Transverse colon (tissue), 4 donors: Measurements from ENCODE around the gene ABCC5.

Experiments
- EP300 ChIP-seq: sonication (generic); formaldehyde crosslinking; IDR thresholded peaks from one replicate; pipeline ENCODE4 v1.6.1; 2017; ENCODE audit warnings: antibody characterized with exemption, low read depth
- POLR2A ChIP-seq: fragments of 450-650 bp; IDR thresholded peaks from one replicate; pipeline ENCODE4 v1.6.1; 2016; ENCODE audit warnings: antibody characterized with exemption, mild to moderate bottlenecking, moderate library complexity
- POLR2AphosphoS5 ChIP-seq, 3 donors: sonication (generic); formaldehyde crosslinking; IDR thresholded peaks; one replicate each; pipeline ENCODE4 v1.6.1; 2016; ENCODE audit warnings: antibody characterized with exemption in 3 of 3
- TF ChIP-seq, protein P1 (sequence below), 5 experiments: fragments of 200-600 bp in 3 of 5; fragments of 450-650 bp in 2 of 5; sonication (generic) in 3 of 5; IDR thresholded peaks; 1 replicate in 2 of 5; 2 replicates in 3 of 5; pipeline ENCODE4 v1.5.1; 2016 to 2017; ENCODE audit warnings: antibody characterized with exemption in 5 of 5, inconsistent platforms in 3 of 5, mild to moderate bottlenecking in 2 of 5, moderate library complexity in 1 of 5

- TF ChIP-seq, protein P1, sequence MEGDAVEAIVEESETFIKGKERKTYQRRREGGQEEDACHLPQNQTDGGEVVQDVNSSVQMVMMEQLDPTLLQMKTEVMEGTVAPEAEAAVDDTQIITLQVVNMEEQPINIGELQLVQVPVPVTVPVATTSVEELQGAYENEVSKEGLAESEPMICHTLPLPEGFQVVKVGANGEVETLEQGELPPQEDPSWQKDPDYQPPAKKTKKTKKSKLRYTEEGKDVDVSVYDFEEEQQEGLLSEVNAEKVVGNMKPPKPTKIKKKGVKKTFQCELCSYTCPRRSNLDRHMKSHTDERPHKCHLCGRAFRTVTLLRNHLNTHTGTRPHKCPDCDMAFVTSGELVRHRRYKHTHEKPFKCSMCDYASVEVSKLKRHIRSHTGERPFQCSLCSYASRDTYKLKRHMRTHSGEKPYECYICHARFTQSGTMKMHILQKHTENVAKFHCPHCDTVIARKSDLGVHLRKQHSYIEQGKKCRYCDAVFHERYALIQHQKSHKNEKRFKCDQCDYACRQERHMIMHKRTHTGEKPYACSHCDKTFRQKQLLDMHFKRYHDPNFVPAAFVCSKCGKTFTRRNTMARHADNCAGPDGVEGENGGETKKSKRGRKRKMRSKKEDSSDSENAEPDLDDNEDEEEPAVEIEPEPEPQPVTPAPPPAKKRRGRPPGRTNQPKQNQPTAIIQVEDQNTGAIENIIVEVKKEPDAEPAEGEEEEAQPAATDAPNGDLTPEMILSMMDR (IDR thresholded peaks at IDR 0.05): no peak
- no peak for TF ChIP-seq POLR2A
- no peak for TF ChIP-seq EP300
- no peak for TF ChIP-seq POLR2AphosphoS5 (IDR thresholded peaks at IDR 0.05)
Measured at GRCh38 chr3:183879243-183879642, 138.4 kb downstream of the ABCC5 start.
